OCI-LY1 (cell line): ENCODE data around the gene NDUFS1.
A peak's percentile ranks its signal among the peaks of the same experiment; 100 is the strongest.

ENCODE experiments used
- H2AFZ ChIP-seq: fragments of 200-600 bp; sonication (generic), shearing (Covaris generic); 2 replicates; pipeline ENCODE4 v1.6.0; 2014; ENCODE audit warnings: antibody characterized with exemption, mild to moderate bottlenecking, low read length
- H3F3A ChIP-seq: fragments of 200-600 bp; sonication (generic), shearing (Covaris generic); 2 replicates; pipeline ENCODE4 v1.6.0; 2014; ENCODE audit warnings: mild to moderate bottlenecking, antibody characterized with exemption, low read length, moderate library complexity; ENCODE audit not compliant: insufficient read depth
- H3K27ac ChIP-seq: fragments of 200-600 bp; sonication (generic); 2 replicates; pipeline ENCODE4 v1.5.1; 2014; ENCODE audit warnings: low read length, mixed run types, mild to moderate bottlenecking, low read depth; ENCODE audit not compliant: poor library complexity, severe bottlenecking
- H3K27me3 ChIP-seq: fragments of 200-600 bp; sonication (generic); 2 replicates; pipeline ENCODE4 v1.6.0; 2014; ENCODE audit warnings: antibody characterized with exemption, mild to moderate bottlenecking, low read length, moderate library complexity; ENCODE audit not compliant: insufficient read depth
- H3K36me3 ChIP-seq: fragments of 200-600 bp; sonication (generic); 2 replicates; pipeline ENCODE4 v1.6.1; 2014; ENCODE audit warnings: mild to moderate bottlenecking, antibody characterized with exemption, low read length, moderate library complexity, mixed read lengths; ENCODE audit not compliant: insufficient read depth
- H3K4me1 ChIP-seq: fragments of 200-600 bp; sonication (generic); 2 replicates; pipeline ENCODE4 v1.5.1; 2014; ENCODE audit warnings: mild to moderate bottlenecking, low read length, moderate library complexity; ENCODE audit not compliant: insufficient read depth, severe bottlenecking
- H3K4me2 ChIP-seq: fragments of 200-600 bp; sonication (generic), shearing (Covaris generic); 2 replicates; pipeline ENCODE4 v1.6.1; 2014; ENCODE audit warnings: low read length
- H3K4me3 ChIP-seq: fragments of 200-600 bp; sonication (generic); 2 replicates; pipeline ENCODE4 v1.5.1; 2014; ENCODE audit warnings: low read length, low read depth, mild to moderate bottlenecking, mixed read lengths; ENCODE audit not compliant: poor library complexity, severe bottlenecking
- H3K79me2 ChIP-seq: fragments of 200-600 bp; shearing (Covaris generic); 2 replicates; pipeline ENCODE4 v1.6.1; 2016; ENCODE audit warnings: mixed run types, low read length, mixed read lengths; ENCODE audit not compliant: insufficient read depth
- H3K9ac ChIP-seq: fragments of 200-600 bp; sonication (generic), shearing (Covaris generic); 2 replicates; pipeline ENCODE4 v1.6.1; 2014; ENCODE audit warnings: mild to moderate bottlenecking, low read length, mixed read lengths
- H3K9me2 ChIP-seq: fragments of 200-600 bp; sonication (generic), shearing (Covaris generic); 2 replicates; pipeline ENCODE4 v1.6.1; 2014; ENCODE audit warnings: low read depth, mild to moderate bottlenecking, low read length, mixed read lengths
- H3K9me3 ChIP-seq: fragments of 200-600 bp; shearing (Covaris generic); 2 replicates; pipeline ENCODE4 v1.6.1; 2014; ENCODE audit warnings: low read length, mixed read lengths
- H4K20me1 ChIP-seq: fragments of 200-600 bp; sonication (generic), shearing (Covaris generic); 2 replicates; pipeline ENCODE4 v1.6.0; 2016; ENCODE audit warnings: mild to moderate bottlenecking, low read length; ENCODE audit not compliant: insufficient read depth
- CTCF ChIP-seq: fragments of 200-600 bp; sonication (generic), shearing (Covaris generic); IDR thresholded peaks from 2 replicates; pipeline ENCODE4 v1.5.1; 2017; ENCODE audit warnings: mild to moderate bottlenecking, antibody characterized with exemption, low read length, moderate library complexity, mixed read lengths
- EZH2 ChIP-seq: fragments of 200-600 bp; sonication (generic), shearing (Covaris generic); IDR thresholded peaks from 2 replicates; pipeline ENCODE4 v1.8.0; 2017; ENCODE audit warnings: borderline replicate concordance, mixed run types, mild to moderate bottlenecking, antibody characterized with exemption, low read length, moderate library complexity, mixed read lengths

Gene NDUFS1

GRCh38 chr2:206086716-206087350 lies 72.4 kb downstream of the NDUFS1 start:
- peak overlapping the region; percentile 98 for H3K4me3 ChIP-seq
- no peaks in the 10 kb centered on the region for H3K9me2 ChIP-seq
- peak overlapping the region; percentile 86; the same call in 1 of the 2 replicates for H2AFZ ChIP-seq
- TF ChIP-seq EZH2: no peak
- TF ChIP-seq CTCF: no peak
- H3K9ac ChIP-seq: peak overlapping the region; percentile 94
- no peaks in the 10 kb centered on the region; the same call in 1 of the 2 replicates for H3K36me3 ChIP-seq
- H3K9me3 ChIP-seq: no peaks in the 10 kb centered on the region
- H3K79me2 ChIP-seq: peaks cover 51% of the 10 kb centered on the region
- no peaks in the 10 kb centered on the region for H3K27me3 ChIP-seq
- H3K27ac ChIP-seq: peak overlapping the region; percentile 94
- H3K4me2 ChIP-seq: peak overlapping the region; percentile 95
- no peaks in the 10 kb centered on the region for H3F3A ChIP-seq
- H3K4me1 ChIP-seq: peaks cover 33% of the 10 kb centered on the region
- H4K20me1 ChIP-seq: no peaks in the 10 kb centered on the region

- Histone ChIP-seq H4K20me1 (no peaks in the 10 kb centered on the region), H3K36me3 (no peaks in the 10 kb centered on the region; the same call in 1 of the 2 replicates), H3K27me3 (no peaks in the 10 kb centered on the region), H3K79me2 (peaks cover 60% of the 10 kb centered on the region), H3K4me3 (peak within 1 kb of the TSS; percentile 98), H3F3A (no peaks in the 10 kb centered on the region), H3K9me3 (no peaks in the 10 kb centered on the region), H3K27ac (peak within 1 kb of the TSS; percentile 94), H3K9me2 (no peaks in the 10 kb centered on the region), H3K4me1 (peaks cover 38% of the 10 kb centered on the region), H2AFZ (peak within 1 kb of the TSS; percentile 86), H3K4me2 (peak within 1 kb of the TSS; percentile 99), H3K9ac (peak within 1 kb of the TSS; percentile 94)
- peak; percentile 68 for TF ChIP-seq CTCF
- no peak for TF ChIP-seq EZH2
Observed at GRCh38 chr2:206085742-206086445, 73.3 kb downstream of the NDUFS1 start, which contains the start of gene INO80D. Gene INO80D, minus strand, starts transcription at chr2:206086174. Its CDS starts 23,158 bp downstream, at chr2:206063016.

GRCh38 chr2:206084870-206085741 lies 74.1 kb downstream of the NDUFS1 start:
- peak overlapping the region; percentile 94 for H3K9ac ChIP-seq
- no peaks in the 10 kb centered on the region for H3K9me3 ChIP-seq
- TF ChIP-seq CTCF: no peak
- TF ChIP-seq EZH2: no peak
- H3K9me2 ChIP-seq: no peaks in the 10 kb centered on the region
- H4K20me1 ChIP-seq: no peaks in the 10 kb centered on the region
- peak overlapping the region; percentile 99 for H3K4me2 ChIP-seq
- H3K4me1 ChIP-seq: peaks cover 38% of the 10 kb centered on the region
- peak overlapping the region; percentile 98 for H3K4me3 ChIP-seq
- no peaks in the 10 kb centered on the region for H3F3A ChIP-seq
- peaks cover 62% of the 10 kb centered on the region for H3K79me2 ChIP-seq
- H2AFZ ChIP-seq: no peak overlapping the region
- no peaks in the 10 kb centered on the region for H3K27me3 ChIP-seq
- H3K27ac ChIP-seq: peak overlapping the region; percentile 94
- H3K36me3 ChIP-seq: no peaks in the 10 kb centered on the region; the same call in 1 of the 2 replicates
